Measurements from ENCODE around the gene RELN.

Gene RELN

GRCh38 chr7:103679151-103680132 is 310.0 kb downstream of the RELN start:
- H3K36me3 Mint-ChIP-seq: no peaks in the 10 kb centered on the region
- H3K4me1 Mint-ChIP-seq: no peaks in the 10 kb centered on the region
- H3K27ac Mint-ChIP-seq: no peak overlapping the region
- H3K27me3 Mint-ChIP-seq: peaks cover 2% of the 10 kb centered on the region
- no peak overlapping the region for H3K4me3 Mint-ChIP-seq
- no peaks in the 10 kb centered on the region for H3K9me3 Mint-ChIP-seq

GRCh38 chr7:103668279-103668941 is 321.0 kb downstream of the RELN start:
- Mint-ChIP-seq H3K27me3 (peaks cover 5% of the 10 kb centered on the region), H3K4me3 (no peak overlapping the region), H3K9me3 (no peaks in the 10 kb centered on the region), H3K36me3 (no peaks in the 10 kb centered on the region), H3K4me1 (no peaks in the 10 kb centered on the region), H3K27ac (no peak overlapping the region)

- H3K36me3 Mint-ChIP-seq: no peaks in the 10 kb centered on the region
- no peaks in the 10 kb centered on the region for H3K4me1 Mint-ChIP-seq
- peaks cover 3% of the 10 kb centered on the region for H3K27me3 Mint-ChIP-seq
- no peak overlapping the region for H3K4me3 Mint-ChIP-seq
- no peak overlapping the region for H3K27ac Mint-ChIP-seq
- no peaks in the 10 kb centered on the region for H3K9me3 Mint-ChIP-seq
Measured at GRCh38 chr7:103666326-103666725, 323.1 kb downstream of the RELN start.

GRCh38 chr7:103664577-103664976 is 324.9 kb downstream of the RELN start:
- H3K9me3 Mint-ChIP-seq: no peaks in the 10 kb centered on the region
- H3K4me1 Mint-ChIP-seq: no peaks in the 10 kb centered on the region
- no peaks in the 10 kb centered on the region for H3K36me3 Mint-ChIP-seq
- H3K27me3 Mint-ChIP-seq: no peaks in the 10 kb centered on the region
- no peak overlapping the region for H3K4me3 Mint-ChIP-seq
- H3K27ac Mint-ChIP-seq: no peak overlapping the region

GRCh38 chr7:103660455-103661371 is 328.7 kb downstream of the RELN start:
- Mint-ChIP-seq H3K27me3 (peaks cover 7% of the 10 kb centered on the region), H3K27ac (no peak overlapping the region), H3K9me3 (no peaks in the 10 kb centered on the region)

GRCh38 chr7:103658055-103659005 is 331.1 kb downstream of the RELN start:
- Mint-ChIP-seq H3K9me3 (no peaks in the 10 kb centered on the region), H3K36me3 (no peaks in the 10 kb centered on the region), H3K27me3 (peaks cover 7% of the 10 kb centered on the region), H3K4me1 (no peaks in the 10 kb centered on the region), H3K4me3 (no peak overlapping the region), H3K27ac (no peak overlapping the region)

More at GRCh38 chr7:103660455-103661371, 328.7 kb downstream of the RELN start:
- no peak overlapping the region for H3K4me3 Mint-ChIP-seq
- H3K36me3 Mint-ChIP-seq: no peaks in the 10 kb centered on the region
- no peaks in the 10 kb centered on the region for H3K4me1 Mint-ChIP-seq

- Mint-ChIP-seq H3K27me3 (peaks cover 7% of the 10 kb centered on the region), H3K4me1 (no peaks in the 10 kb centered on the region), H3K27ac (no peak overlapping the region), H3K9me3 (no peaks in the 10 kb centered on the region), H3K36me3 (no peaks in the 10 kb centered on the region), H3K4me3 (no peak overlapping the region)
Measured at GRCh38 chr7:103657474-103657894, 332.0 kb downstream of the RELN start.

GRCh38 chr7:103656221-103656620 is 333.2 kb downstream of the RELN start:
- H3K4me1 Mint-ChIP-seq: no peaks in the 10 kb centered on the region
- H3K36me3 Mint-ChIP-seq: no peaks in the 10 kb centered on the region
- no peaks in the 10 kb centered on the region for H3K9me3 Mint-ChIP-seq
- H3K4me3 Mint-ChIP-seq: no peak overlapping the region
- no peak overlapping the region for H3K27ac Mint-ChIP-seq
- H3K27me3 Mint-ChIP-seq: peaks cover 10% of the 10 kb centered on the region

GRCh38 chr7:103651593-103652377 is 337.7 kb downstream of the RELN start:
- no peak overlapping the region for H3K4me3 Mint-ChIP-seq
- H3K4me1 Mint-ChIP-seq: no peaks in the 10 kb centered on the region
- H3K36me3 Mint-ChIP-seq: no peaks in the 10 kb centered on the region
- peaks cover 5% of the 10 kb centered on the region for H3K27me3 Mint-ChIP-seq
- no peak overlapping the region for H3K27ac Mint-ChIP-seq
- peaks cover 10% of the 10 kb centered on the region for H3K9me3 Mint-ChIP-seq

GRCh38 chr7:103649052-103649451 is 340.4 kb downstream of the RELN start:
- Mint-ChIP-seq H3K4me3 (no peak overlapping the region), H3K4me1 (no peaks in the 10 kb centered on the region), H3K36me3 (no peaks in the 10 kb centered on the region), H3K9me3 (peaks cover 17% of the 10 kb centered on the region), H3K27me3 (peaks cover 5% of the 10 kb centered on the region), H3K27ac (no peak overlapping the region)

GRCh38 chr7:103648135-103648534 is 341.3 kb downstream of the RELN start:
- no peaks in the 10 kb centered on the region for H3K4me1 Mint-ChIP-seq
- no peaks in the 10 kb centered on the region for H3K36me3 Mint-ChIP-seq
- peaks cover 5% of the 10 kb centered on the region for H3K27me3 Mint-ChIP-seq
- no peak overlapping the region for H3K27ac Mint-ChIP-seq
- H3K9me3 Mint-ChIP-seq: peaks cover 21% of the 10 kb centered on the region
- H3K4me3 Mint-ChIP-seq: no peak overlapping the region

GRCh38 chr7:103644319-103644718 is 345.1 kb downstream of the RELN start:
- H3K27ac Mint-ChIP-seq: no peak overlapping the region
- no peak overlapping the region for H3K4me3 Mint-ChIP-seq
- H3K27me3 Mint-ChIP-seq: peaks cover 3% of the 10 kb centered on the region
- no peaks in the 10 kb centered on the region for H3K36me3 Mint-ChIP-seq
- H3K4me1 Mint-ChIP-seq: no peaks in the 10 kb centered on the region
- peaks cover 27% of the 10 kb centered on the region for H3K9me3 Mint-ChIP-seq

- H3K27ac Mint-ChIP-seq: no peak overlapping the region
- no peaks in the 10 kb centered on the region for H3K4me1 Mint-ChIP-seq
- H3K4me3 Mint-ChIP-seq: no peak overlapping the region
- H3K27me3 Mint-ChIP-seq: peaks cover 4% of the 10 kb centered on the region
- H3K36me3 Mint-ChIP-seq: no peaks in the 10 kb centered on the region
- peaks cover 9% of the 10 kb centered on the region for H3K9me3 Mint-ChIP-seq
Measured at GRCh38 chr7:103640031-103640779, 349.3 kb downstream of the RELN start.
